HG03521 (cell line): ENCODE measurements around the gene MAPKAPK2.
A peak's percentile ranks its signal among the peaks of the same experiment; 100 is the strongest.
"Not testable (repeated sequence)": the region's sequence is repeated elsewhere in the genome, so short reads cannot be mapped to it uniquely, and the experiment has no call there.

ENCODE experiments used
- ATAC-seq: cut with Tn5 transposase; IDR thresholded peaks from one replicate; pipeline ENCODE4 v1.9.1; 2021; ENCODE audit warnings: mild to moderate bottlenecking, moderate library complexity; ENCODE audit not compliant: unreplicated experiment

The MAPKAPK2 gene

GRCh38 chr1:206738370-206739366 is 54.0 kb downstream of the MAPKAPK2 start:
- ATAC-seq, result no peak

- ATAC-seq, result peak; percentile 87
These were observed 54.8 kb downstream of the MAPKAPK2 start for GRCh38 chr1:206739411-206740076.

GRCh38 chr1:206741142-206741701 is 56.5 kb downstream of the MAPKAPK2 start:
- ATAC-seq, result no peak

GRCh38 chr1:206742719-206743383 is 58.1 kb downstream of the MAPKAPK2 start:
- ATAC-seq, result no peak

- no peak for ATAC-seq
These were observed 60.0 kb downstream of the MAPKAPK2 start for GRCh38 chr1:206744683-206745082.

- no peak for ATAC-seq
These were observed 60.6 kb downstream of the MAPKAPK2 start for GRCh38 chr1:206745301-206745700.

GRCh38 chr1:206748348-206749030 is 63.8 kb downstream of the MAPKAPK2 start:
- ATAC-seq, result no peak

GRCh38 chr1:206751891-206752290 is 67.2 kb downstream of the MAPKAPK2 start:
- ATAC-seq, result no peak

GRCh38 chr1:206752481-206752880 is 67.8 kb downstream of the MAPKAPK2 start:
- no peak for ATAC-seq

GRCh38 chr1:206753141-206753540 is 68.4 kb downstream of the MAPKAPK2 start:
- no peak for ATAC-seq

- ATAC-seq, result no peak
These were observed 69.3 kb downstream of the MAPKAPK2 start for GRCh38 chr1:206754011-206754410.

- no peak for ATAC-seq
These were observed 73.0 kb downstream of the MAPKAPK2 start for GRCh38 chr1:206757524-206758266.

- ATAC-seq, result no peak
These were observed 75.9 kb downstream of the MAPKAPK2 start for GRCh38 chr1:206760590-206760989.

GRCh38 chr1:206761159-206761768 is 76.6 kb downstream of the MAPKAPK2 start:
- no peak for ATAC-seq

GRCh38 chr1:206762741-206763364 is 78.1 kb downstream of the MAPKAPK2 start:
- ATAC-seq, result not testable (repeated sequence)

GRCh38 chr1:206765771-206766170 is 81.1 kb downstream of the MAPKAPK2 start:
- not testable (repeated sequence) for ATAC-seq

GRCh38 chr1:206766251-206766856 is 81.6 kb downstream of the MAPKAPK2 start:
- no peak for ATAC-seq
